Measurements from ENCODE around the gene ALDH18A1.
A peak's percentile ranks its signal among the peaks of the same experiment; 100 is the strongest.
"Not testable (repeated sequence)": the region's sequence is repeated elsewhere in the genome, so short reads cannot be mapped to it uniquely, and the experiment has no call there.

ALDH18A1 gene

GRCh38 chr10:95655571-95656290, 780 bp downstream of the ALDH18A1 start:
- intact Hi-C loops (cut with DNase I), result no loop called here
- peak in 10 of 42 donors; percentile 2 to 57 (median 16) for DNase-seq

- no peak for DNase-seq
Observed at GRCh38 chr10:95653895-95654294, 2.6 kb downstream of the ALDH18A1 start.

GRCh38 chr10:95651346-95652060, 5.0 kb downstream of the ALDH18A1 start:
- no peak for DNase-seq
- intact Hi-C loops (cut with DNase I), result no loop called here

More at GRCh38 chr10:95653895-95654294, 2.6 kb downstream of the ALDH18A1 start:
- intact Hi-C loops (cut with DNase I), result no loop called here

GRCh38 chr10:95650232-95650631, 6.3 kb downstream of the ALDH18A1 start:
- intact Hi-C loops (cut with DNase I), result no loop called here
- no peak for DNase-seq

- no peak for DNase-seq
- intact Hi-C loops (cut with DNase I), result no loop called here
Observed at GRCh38 chr10:95648138-95648537, 8.4 kb downstream of the ALDH18A1 start.

GRCh38 chr10:95646160-95646559, 10.4 kb downstream of the ALDH18A1 start:
- DNase-seq, result no peak
- intact Hi-C loops (cut with DNase I), result no loop called here

- intact Hi-C loops (cut with DNase I), result no loop called here
- DNase-seq, result no peak
Observed at GRCh38 chr10:95644901-95645300, 11.6 kb downstream of the ALDH18A1 start.

- intact Hi-C loops (cut with DNase I), result no loop called here
- no peak for DNase-seq
Observed at GRCh38 chr10:95640891-95641315, 15.6 kb downstream of the ALDH18A1 start.

- no peak for DNase-seq
- intact Hi-C loops (cut with DNase I), result no loop called here
Observed at GRCh38 chr10:95637911-95638310, 18.6 kb downstream of the ALDH18A1 start.

- DNase-seq, result no peak
- intact Hi-C loops (cut with DNase I), result no loop called here
Observed at GRCh38 chr10:95637140-95637539, 19.4 kb downstream of the ALDH18A1 start.

GRCh38 chr10:95635319-95635733, 21.2 kb downstream of the ALDH18A1 start:
- intact Hi-C loops (cut with DNase I), result no loop called here
- no peak for DNase-seq

GRCh38 chr10:95628786-95629185, 27.7 kb downstream of the ALDH18A1 start:
- DNase-seq, result no peak
- intact Hi-C loops (cut with DNase I), result no loop called here

- intact Hi-C loops (cut with DNase I), result no loop called here
Observed at GRCh38 chr10:95626500-95626899, 30.0 kb downstream of the ALDH18A1 start.

GRCh38 chr10:95620415-95620814, 36.1 kb downstream of the ALDH18A1 start:
- intact Hi-C loops (cut with DNase I), result not testable (repeated sequence)

More at GRCh38 chr10:95626500-95626899, 30.0 kb downstream of the ALDH18A1 start:
- no peak for DNase-seq

GRCh38 chr10:95618101-95618500, 38.4 kb downstream of the ALDH18A1 start:
- no peak for DNase-seq
- intact Hi-C loops (cut with DNase I), result no loop called here

More at GRCh38 chr10:95620415-95620814, 36.1 kb downstream of the ALDH18A1 start:
- not testable (repeated sequence) for DNase-seq

- intact Hi-C loops (cut with DNase I), result no loop called here
Observed at GRCh38 chr10:95616446-95616845, 40.1 kb downstream of the ALDH18A1 start.

GRCh38 chr10:95613330-95613729, 43.2 kb downstream of the ALDH18A1 start:
- DNase-seq, result no peak
- intact Hi-C loops (cut with DNase I), result no loop called here

More at GRCh38 chr10:95616446-95616845, 40.1 kb downstream of the ALDH18A1 start:
- DNase-seq, result no peak

- intact Hi-C loops (cut with DNase I), result no loop called here
- DNase-seq, result peak in 4 of 42 donors; percentile 20 to 46 (median 34)
Observed at GRCh38 chr10:95610727-95611126, 45.8 kb downstream of the ALDH18A1 start.

- DNase-seq, result no peak
- intact Hi-C loops (cut with DNase I), result no loop called here
Observed at GRCh38 chr10:95606922-95607321, 49.6 kb downstream of the ALDH18A1 start.

GRCh38 chr10:95605163-95605562, 51.3 kb downstream of the ALDH18A1 start:
- intact Hi-C loops (cut with DNase I), result no loop called here
- DNase-seq, result no peak

All from head of caudate nucleus (tissue), 42 donors.